ENCODE data around the gene CD8B2. TPM values are rescaled to one million over a fixed set of nuclear protein-coding genes. Genes with fewer than 3 reads are reported as not detected.
"Not testable (repeated sequence)": the region's sequence is repeated elsewhere in the genome, so short reads cannot be mapped to it uniquely, and the experiment has no call there.

Gene CD8B2
- 0.03 and 0.04 TPM in 2 replicates for polyA plus RNA-seq (2013)

DNA sequence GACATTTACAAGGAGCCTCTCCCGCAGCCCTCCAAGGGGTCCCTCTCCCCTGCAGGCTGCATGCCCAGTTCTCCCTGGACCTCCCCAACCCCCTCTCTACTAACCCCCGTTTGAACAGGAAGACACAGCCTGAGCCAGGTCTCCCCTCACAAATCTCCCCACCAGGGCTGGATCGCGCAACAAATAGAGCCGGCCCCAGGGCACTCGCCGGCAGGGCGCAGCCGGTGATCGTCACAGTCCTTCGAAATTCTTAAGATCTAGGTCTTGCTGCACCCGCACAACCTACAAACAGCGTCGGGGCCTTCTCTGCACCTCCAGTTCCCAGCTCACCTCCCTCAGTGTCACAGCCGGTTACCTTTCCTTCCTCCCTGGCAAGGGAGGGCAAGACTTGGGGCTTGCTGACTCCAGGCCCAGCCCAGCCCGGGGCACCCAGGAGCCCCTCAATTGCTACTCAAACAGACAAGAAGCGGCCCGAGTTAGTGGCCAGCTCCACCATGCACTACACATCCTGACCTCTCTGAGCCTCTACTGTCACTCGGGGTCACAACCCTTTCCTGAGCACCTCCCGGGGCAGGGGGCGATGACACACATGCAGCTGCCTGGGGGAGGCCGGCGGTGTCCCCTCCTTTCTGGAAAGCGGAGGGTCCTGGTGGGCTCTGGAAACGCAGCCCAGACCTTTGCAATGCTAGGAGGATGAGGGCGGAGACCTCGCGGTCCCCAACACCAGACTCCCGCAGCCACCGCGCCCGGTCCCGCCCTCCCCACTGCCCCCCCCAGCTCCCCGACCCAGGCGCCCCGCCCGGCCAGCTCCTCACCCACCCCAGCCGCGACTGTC, at the start of gene CD8B2:
TSS of gene CD8B2 (plus strand) at position 814 of the 835 bp plus-strand sequence. CDS start 63 bp downstream, outside the sequence.
- H3K23ac ChIP-seq (ENCODE audit: low read length); H3K79me1 ChIP-seq (ENCODE audit: low read length); H3K14ac ChIP-seq (ENCODE audit: low read length); H3K27ac ChIP-seq (ENCODE audit: low read depth, low read length); H3K79me2 ChIP-seq (ENCODE audit: control insufficient read depth, insufficient read depth, low read length, poor library complexity); H3K4me1 ChIP-seq (ENCODE audit: control insufficient read depth in 1 of 2, insufficient read depth in 2 of 2, low read length in 2 of 2); DNase-seq; H3K9me3 ChIP-seq (ENCODE audit: insufficient read depth, low read depth, low read length); H2BK5ac ChIP-seq (ENCODE audit: low read depth, low read length, poor library complexity); H4K91ac ChIP-seq (ENCODE audit: low read depth, low read length); H4K12ac ChIP-seq (ENCODE audit: low read depth, low read length); H3K9ac ChIP-seq (ENCODE audit: low read length); H2AK5ac ChIP-seq (ENCODE audit: low read length); H2BK12ac ChIP-seq (ENCODE audit: low read length); H3K4me3 ChIP-seq (ENCODE audit: low read depth, low read length); H3K27me3 ChIP-seq (ENCODE audit: insufficient read depth, low read length); H3K36me3 ChIP-seq (ENCODE audit: control insufficient read depth in 1 of 2, insufficient read depth in 2 of 2, low read length in 2 of 2); H2BK120ac ChIP-seq (ENCODE audit: insufficient read depth, low read length, poor library complexity); H3K4ac ChIP-seq (ENCODE audit: low read depth, low read length); H3K18ac ChIP-seq (ENCODE audit: low read length): not testable (repeated sequence)
- WGBS (ENCODE audit: extremely low coverage, insufficient coverage, insufficient read length) = no CpG with 5 or more reads among the region's 39 CpGs
- Histone ChIP-seq H2AFZ (ENCODE audit: insufficient read depth, low read length, poor library complexity) (peak within 1 kb of the TSS; percentile 63), H3K4me2 (ENCODE audit: low read length) (peak within 1 kb of the TSS; percentile 56), H4K8ac (ENCODE audit: low read depth, low read length) (peak within 1 kb of the TSS; percentile 28)

DNA sequence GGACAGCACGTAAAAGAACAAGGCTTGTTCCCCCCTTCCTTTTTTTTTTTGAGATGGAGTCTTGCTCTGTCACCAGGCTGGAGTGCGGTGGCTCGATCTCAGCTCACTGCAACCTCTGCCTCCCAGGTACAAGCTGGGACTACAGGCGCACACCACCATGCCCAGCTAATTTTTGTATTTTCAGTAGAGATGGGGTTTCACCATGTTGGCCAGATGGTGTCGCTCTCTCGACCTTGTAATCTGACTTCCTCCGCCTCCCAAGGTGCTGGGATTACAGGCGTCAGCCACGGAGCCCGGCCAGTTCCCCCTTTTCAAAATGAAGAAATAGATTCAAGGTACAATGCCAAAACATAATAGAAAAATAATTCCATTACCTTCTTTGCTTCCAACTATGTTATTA, 25.3 kb upstream of the CD8B2 start:
- not testable (repeated sequence) for H4K8ac ChIP-seq (ENCODE audit: low read depth, low read length); H4K12ac ChIP-seq (ENCODE audit: low read depth, low read length); H3K4me3 ChIP-seq (ENCODE audit: low read depth, low read length); H3K4ac ChIP-seq (ENCODE audit: low read depth, low read length); H2AK5ac ChIP-seq (ENCODE audit: low read length); H3K4me2 ChIP-seq (ENCODE audit: low read length); H3K9me3 ChIP-seq (ENCODE audit: insufficient read depth, low read depth, low read length); H3K79me2 ChIP-seq (ENCODE audit: control insufficient read depth, insufficient read depth, low read length, poor library complexity); H3K18ac ChIP-seq (ENCODE audit: low read length); H3K27me3 ChIP-seq (ENCODE audit: insufficient read depth, low read length); H3K14ac ChIP-seq (ENCODE audit: low read length); H3K36me3 ChIP-seq (ENCODE audit: control insufficient read depth in 1 of 2, insufficient read depth in 2 of 2, low read length in 2 of 2); H3K4me1 ChIP-seq (ENCODE audit: control insufficient read depth in 1 of 2, insufficient read depth in 2 of 2, low read length in 2 of 2); H2AFZ ChIP-seq (ENCODE audit: insufficient read depth, low read length, poor library complexity); H2BK5ac ChIP-seq (ENCODE audit: low read depth, low read length, poor library complexity); H3K23ac ChIP-seq (ENCODE audit: low read length); H3K9ac ChIP-seq (ENCODE audit: low read length); H3K79me1 ChIP-seq (ENCODE audit: low read length); H2BK120ac ChIP-seq (ENCODE audit: insufficient read depth, low read length, poor library complexity); H2BK12ac ChIP-seq (ENCODE audit: low read length); H3K27ac ChIP-seq (ENCODE audit: low read depth, low read length); H4K91ac ChIP-seq (ENCODE audit: low read depth, low read length)
- no CpG with 5 or more reads among the region's 10 CpGs for WGBS (ENCODE audit: extremely low coverage, insufficient coverage, insufficient read length)
- peak in 1 of 2 donors; percentile 23 for DNase-seq

DNA sequence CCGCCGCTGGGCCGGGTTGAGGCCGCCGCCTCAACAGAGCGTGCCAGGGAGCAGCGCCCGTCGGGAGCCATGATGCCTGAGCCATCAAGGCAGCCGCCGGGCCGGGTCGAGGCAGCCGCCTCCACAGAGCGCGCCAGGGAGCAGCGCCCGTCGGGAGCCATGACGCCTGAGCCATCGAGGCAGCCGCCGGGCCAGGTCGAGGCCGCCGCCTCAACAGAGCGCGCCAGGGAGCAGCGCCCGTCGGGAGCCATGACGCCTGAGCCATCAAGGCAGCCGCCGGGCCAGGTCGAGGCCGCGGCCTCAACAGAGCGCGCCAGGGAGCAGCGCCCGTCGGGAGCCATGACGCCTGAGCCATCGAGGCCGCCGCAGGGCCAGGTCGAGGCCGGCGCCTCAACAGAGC, 19.6 kb upstream of the CD8B2 start:
- not testable (repeated sequence) for H3K14ac ChIP-seq (ENCODE audit: low read length); H2AFZ ChIP-seq (ENCODE audit: insufficient read depth, low read length, poor library complexity); H3K79me1 ChIP-seq (ENCODE audit: low read length); H3K4me3 ChIP-seq (ENCODE audit: low read depth, low read length); H2BK120ac ChIP-seq (ENCODE audit: insufficient read depth, low read length, poor library complexity); DNase-seq; H2AK5ac ChIP-seq (ENCODE audit: low read length); H3K9ac ChIP-seq (ENCODE audit: low read length); H3K79me2 ChIP-seq (ENCODE audit: control insufficient read depth, insufficient read depth, low read length, poor library complexity); H2BK12ac ChIP-seq (ENCODE audit: low read length); H3K4ac ChIP-seq (ENCODE audit: low read depth, low read length); H3K23ac ChIP-seq (ENCODE audit: low read length); H3K18ac ChIP-seq (ENCODE audit: low read length); H3K9me3 ChIP-seq (ENCODE audit: insufficient read depth, low read depth, low read length); H3K27me3 ChIP-seq (ENCODE audit: insufficient read depth, low read length); H4K12ac ChIP-seq (ENCODE audit: low read depth, low read length); H3K27ac ChIP-seq (ENCODE audit: low read depth, low read length); H2BK5ac ChIP-seq (ENCODE audit: low read depth, low read length, poor library complexity); H4K91ac ChIP-seq (ENCODE audit: low read depth, low read length); H4K8ac ChIP-seq (ENCODE audit: low read depth, low read length); H3K4me1 ChIP-seq (ENCODE audit: control insufficient read depth in 1 of 2, insufficient read depth in 2 of 2, low read length in 2 of 2); H3K36me3 ChIP-seq (ENCODE audit: control insufficient read depth in 1 of 2, insufficient read depth in 2 of 2, low read length in 2 of 2); H3K4me2 ChIP-seq (ENCODE audit: low read length)
- WGBS (ENCODE audit: extremely low coverage, insufficient coverage, insufficient read length) = no CpG with 5 or more reads among the region's 49 CpGs

DNA sequence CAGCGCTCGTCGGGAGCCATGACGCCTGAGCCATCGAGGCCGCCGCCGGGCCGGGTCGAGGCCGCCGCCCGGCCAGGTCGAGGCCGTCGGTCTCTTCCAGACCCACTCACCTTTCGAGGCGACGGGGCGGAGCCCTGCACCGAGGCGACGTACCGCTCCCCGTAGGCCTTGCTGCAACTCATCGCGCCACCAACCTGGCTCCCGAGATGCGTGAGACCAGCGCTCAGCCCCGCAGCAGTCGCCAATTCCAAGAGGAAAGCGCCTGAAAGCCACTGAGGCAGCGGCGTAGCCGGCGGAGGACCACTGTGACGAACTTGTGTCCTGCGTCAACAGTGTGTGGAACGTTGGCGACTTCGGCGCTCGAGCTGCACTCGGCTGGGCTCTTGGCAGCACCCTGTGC, 19.1 kb upstream of the CD8B2 start, which contains the start of gene RGPD3:
TSS of gene RGPD3 (minus strand) at position 307 of the 400 bp plus-strand sequence. CDS start at position 182, 125 bp downstream.
- not testable (repeated sequence) for H3K79me1 ChIP-seq (ENCODE audit: low read length)

More for the DNA sequence above, 19.1 kb upstream of the CD8B2 start, which contains the start of gene RGPD3:
- H3K4me1 ChIP-seq (ENCODE audit: control insufficient read depth in 1 of 2, insufficient read depth in 2 of 2, low read length in 2 of 2); H4K12ac ChIP-seq (ENCODE audit: low read depth, low read length); H2AFZ ChIP-seq (ENCODE audit: insufficient read depth, low read length, poor library complexity); H3K36me3 ChIP-seq (ENCODE audit: control insufficient read depth in 1 of 2, insufficient read depth in 2 of 2, low read length in 2 of 2); H3K14ac ChIP-seq (ENCODE audit: low read length); DNase-seq; H2BK5ac ChIP-seq (ENCODE audit: low read depth, low read length, poor library complexity); H2BK12ac ChIP-seq (ENCODE audit: low read length); H3K9ac ChIP-seq (ENCODE audit: low read length); H3K27me3 ChIP-seq (ENCODE audit: insufficient read depth, low read length); H4K8ac ChIP-seq (ENCODE audit: low read depth, low read length); H3K4me2 ChIP-seq (ENCODE audit: low read length); H3K79me2 ChIP-seq (ENCODE audit: control insufficient read depth, insufficient read depth, low read length, poor library complexity); H4K91ac ChIP-seq (ENCODE audit: low read depth, low read length); H2AK5ac ChIP-seq (ENCODE audit: low read length); H3K4me3 ChIP-seq (ENCODE audit: low read depth, low read length); H3K23ac ChIP-seq (ENCODE audit: low read length); H3K27ac ChIP-seq (ENCODE audit: low read depth, low read length); H3K9me3 ChIP-seq (ENCODE audit: insufficient read depth, low read depth, low read length); H3K18ac ChIP-seq (ENCODE audit: low read length); H2BK120ac ChIP-seq (ENCODE audit: insufficient read depth, low read length, poor library complexity); H3K4ac ChIP-seq (ENCODE audit: low read depth, low read length): not testable (repeated sequence)
- WGBS (ENCODE audit: extremely low coverage, insufficient coverage, insufficient read length) = no CpG with 5 or more reads among the region's 45 CpGs
